Measurements from ENCODE around the gene C2orf49. TPM values are rescaled to one million over a fixed set of nuclear protein-coding genes. Genes with fewer than 3 reads are reported as not detected.

Gene C2orf49
- total and polyA plus RNA-seq, 2 donors (not counting 3 experiments of a cell fraction or from before 2014, with no cell fraction given), result 4.6 to 15.0 TPM

- Histone ChIP-seq H3K4me1 (ENCODE audit: control insufficient read depth, extremely low read depth, insufficient read depth, low read length) (peaks cover 74% of the 10 kb centered on the region), H4K20me1 (replicated peaks; ENCODE audit: control insufficient read depth, extremely low read depth, insufficient read depth, low read length) (no peaks in the 10 kb centered on the region), H3K36me3 (ENCODE audit: control insufficient read depth in 2 of 2, extremely low read depth in 1 of 2, insufficient read depth in 2 of 2, low read length in 2 of 2) (peaks cover 5 to 15% of the 10 kb centered on the region in 2 experiments), H3K9ac (replicated peaks; ENCODE audit: extremely low read depth, insufficient read depth, low read length) (peak overlapping the region; percentile 100), H3K27ac (ENCODE audit: insufficient read depth, low read depth, low read length) (peak overlapping the region; percentile 92), H3K9me3 (replicated peaks; ENCODE audit: control insufficient read depth, insufficient read depth, low read length) (no peaks in the 10 kb centered on the region), H3K9me1 (replicated peaks; ENCODE audit: control insufficient read depth, extremely low read depth, insufficient read depth, low read length) (no peaks in the 10 kb centered on the region), H3K79me2 (ENCODE audit: control insufficient read depth, insufficient read depth, low read length) (peaks cover 88% of the 10 kb centered on the region), H3K27me3 (ENCODE audit: control insufficient read depth in 2 of 2, insufficient read depth in 2 of 2, low read length in 2 of 2) (no peaks in the 10 kb centered on the region), H3K4me3 (replicated peaks in 1 of 3; ENCODE audit: insufficient read depth in 1 of 3, low read depth in 1 of 3, low read length in 3 of 3) (peak overlapping the region in 1 of 3 experiments; percentile 99), H3K4me2 (ENCODE audit: insufficient read depth, low read length) (peak overlapping the region; percentile 77), H2AFZ (ENCODE audit: low read depth, low read length) (no peak overlapping the region)
- no TSS peak for BruUV-seq (replicated peaks)
- ChIA-PET POLR2A (interaction anchor here (0.7 to 1.8 kb wide), 7 partner anchors 9 to 65 kb away, joined by 3 to 16 read pairs (median 5); no protein-coding TSS in a partner anchor), CTCF (interaction anchor here (0.7 to 4.7 kb wide), 9 partner anchors 10 to 128 kb away, joined by 3 to 31 read pairs (median 5); no protein-coding TSS in a partner anchor)
- TF ChIP-seq GATA2 (IDR thresholded peaks at IDR 0.05; ENCODE audit: insufficient read depth, insufficient read length, low read depth, low read length) (peak; percentile 97), FOS (IDR thresholded peaks at IDR 0.05; ENCODE audit: borderline replicate concordance, insufficient read depth, low read length) (peak; percentile 57), JUN (IDR thresholded peaks at IDR 0.05; ENCODE audit: borderline replicate concordance, insufficient read depth, insufficient read length, low read depth) (peak; percentile 96), POLR2A (IDR thresholded peaks at IDR 0.05; ENCODE audit: low read depth, low read length) (peak; percentile 96), MAX (IDR thresholded peaks at IDR 0.05; ENCODE audit: insufficient read depth, insufficient read length) (peak; percentile 35), EZH2 (IDR thresholded peaks at IDR 0.05; ENCODE audit: borderline replicate concordance, low read depth, low read length, severe bottlenecking) (no peak), CTCF (IDR thresholded peaks at IDR 0.05; ENCODE audit: extremely low read depth in 1 of 2, insufficient read depth in 1 of 2, low read depth in 1 of 2, low read length in 2 of 2) (no peak), MYC (IDR thresholded peaks at IDR 0.05; ENCODE audit: low read depth, low read length) (peak; percentile 63), POLR2AphosphoS5 (IDR thresholded peaks at IDR 0.05; ENCODE audit: insufficient read depth, low read depth, low read length) (peak; percentile 100)
- FAIRE-seq (peak; percentile 95), DNase-seq (ENCODE audit: low read depth, low spot score) (peak; percentile 99)
- dilution Hi-C loops (cut with MboI; ENCODE audit: extremely low pct_ligation_motif_present, low sequenced_read_pairs), result no loop called here
- intact Hi-C loops (cut with micrococcal nuclease), result loop anchor here (1.0 to 10.0 kb wide), 3 partner anchors 17 to 801 kb away; partner anchors contain the start of gene UXS1
These were observed 56.2 kb downstream of the C2orf49 start for GRCh38 chr2:105393373-105394055.

Measured in endothelial cell of umbilical vein (primary cell).